SK-N-SH treated with all-trans-retinoic acid at 6 μM for 48 hours (cell line): ENCODE measurements around the gene TBC1D2.

ENCODE experiments used
- ATAC-seq: fragments of 200-7000 bp; cut with Tn5 transposase; 3 replicates; pipeline ENCODE4 v1.9.1; 2020; ENCODE audit warnings: mild to moderate bottlenecking, moderate library complexity
- ARNTL ChIP-seq: fragments of 450-650 bp; formaldehyde crosslinking; IDR thresholded peaks from 2 replicates; pipeline ENCODE4 v1.5.0; 2020; ENCODE audit warnings: low read depth, mild to moderate bottlenecking, moderate library complexity, borderline replicate concordance
- ESRRG ChIP-seq: fragments of 250-450 bp; sonication (Bioruptor Pico); IDR thresholded peaks from 2 replicates; pipeline ENCODE4 v1.6.1; 2021; ENCODE audit warnings: mild to moderate bottlenecking
- GLIS3 ChIP-seq: fragments of 250-450 bp; sonication (Bioruptor Pico); IDR thresholded peaks from 2 replicates; pipeline ENCODE4 v1.5.0; 2020; ENCODE audit warnings: mild to moderate bottlenecking, moderate library complexity
- ISL1 ChIP-seq: fragments of 250-450 bp; sonication (Bioruptor Pico); IDR thresholded peaks from 2 replicates; pipeline ENCODE4 v2.1.2; 2022; ENCODE audit warnings: mild to moderate bottlenecking, moderate library complexity
- OSR1 ChIP-seq: fragments of 250-450 bp; sonication (Bioruptor Pico); IDR thresholded peaks from 2 replicates; pipeline ENCODE4 v1.8.0; 2022; ENCODE audit warnings: moderate library complexity, mild to moderate bottlenecking, inconsistent platforms
- PATZ1 ChIP-seq: fragments of 250-450 bp; sonication (Bioruptor Pico); IDR thresholded peaks from 2 replicates; pipeline ENCODE4 v1.8.0; 2020; ENCODE audit warnings: mild to moderate bottlenecking, moderate library complexity, borderline replicate concordance
- RARB ChIP-seq: fragments of 250-450 bp; sonication (Bioruptor Pico); IDR thresholded peaks from 2 replicates; pipeline ENCODE4 v1.8.0; 2021; ENCODE audit warnings: mild to moderate bottlenecking, moderate library complexity
- SNAI2 ChIP-seq: fragments of 250-450 bp; sonication (Bioruptor Pico); IDR thresholded peaks from 2 replicates; pipeline ENCODE4 v1.5.0; 2020; ENCODE audit warnings: mild to moderate bottlenecking, moderate library complexity
- TCF4 ChIP-seq: fragments of 250-450 bp; sonication (Bioruptor Pico); IDR thresholded peaks from 2 replicates; pipeline ENCODE4 v1.8.0; 2021; ENCODE audit warnings: mild to moderate bottlenecking, moderate library complexity, borderline replicate concordance
- TOX ChIP-seq: fragments of 250-450 bp; sonication (Bioruptor Pico); IDR thresholded peaks from 2 replicates; pipeline ENCODE4 v1.8.0; 2021; ENCODE audit warnings: mild to moderate bottlenecking, moderate library complexity, borderline replicate concordance
- TSHZ2 ChIP-seq: fragments of 250-450 bp; sonication (Bioruptor Pico); IDR thresholded peaks from 2 replicates; pipeline ENCODE4 v1.5.0; 2020; ENCODE audit warnings: mild to moderate bottlenecking, moderate library complexity
- ZC3H10 ChIP-seq: fragments of 250-450 bp; sonication (Bioruptor Pico); IDR thresholded peaks from 2 replicates; pipeline ENCODE4 v1.5.1; 2021; ENCODE audit warnings: mild to moderate bottlenecking, moderate library complexity
- ZFP3 ChIP-seq: fragments of 250-450 bp; sonication (Bioruptor Pico); IDR thresholded peaks from 2 replicates; pipeline ENCODE4 v1.5.0; 2020; ENCODE audit warnings: mild to moderate bottlenecking, moderate library complexity
- ZFP30 ChIP-seq: fragments of 450-650 bp; formaldehyde crosslinking; IDR thresholded peaks from 2 replicates; pipeline ENCODE4 v1.5.0; 2022; ENCODE audit warnings: mild to moderate bottlenecking, moderate library complexity
- ZNF565 ChIP-seq: fragments of 450-650 bp; formaldehyde crosslinking; conservative IDR thresholded peaks from 2 replicates; pipeline ENCODE4 v1.5.0; 2020; ENCODE audit warnings: low read depth, mild to moderate bottlenecking, moderate library complexity
- ZNF70 ChIP-seq: fragments of 450-650 bp; formaldehyde crosslinking; IDR thresholded peaks from 2 replicates; pipeline ENCODE4 v1.5.0; 2020; ENCODE audit warnings: mild to moderate bottlenecking, moderate library complexity
- ZNF8 ChIP-seq: fragments of 450-650 bp; formaldehyde crosslinking; IDR thresholded peaks from 2 replicates; pipeline ENCODE4 v1.5.0; 2020; ENCODE audit warnings: mild to moderate bottlenecking, moderate library complexity
- TF ChIP-seq, protein P1 (sequence below): fragments of 250-450 bp; sonication (Bioruptor Pico); IDR thresholded peaks from 2 replicates; pipeline ENCODE4 v1.5.1; 2020; ENCODE audit warnings: low read depth, mild to moderate bottlenecking, moderate library complexity
- TF ChIP-seq, protein P2 (sequence below): fragments of 250-450 bp; sonication (Bioruptor Pico); IDR thresholded peaks from 2 replicates; pipeline ENCODE4 v1.8.0; 2021; ENCODE audit warnings: low read depth, mild to moderate bottlenecking, moderate library complexity, borderline replicate concordance
- TF ChIP-seq, protein P3 (sequence below): fragments of 250-450 bp; sonication (Bioruptor Pico); IDR thresholded peaks from 2 replicates; pipeline ENCODE4 v1.5.1; 2021; ENCODE audit warnings: mild to moderate bottlenecking, moderate library complexity

TBC1D2 gene

GRCh38 chr9:98234245-98234825 is 21.1 kb downstream of the TBC1D2 start:
- TF ChIP-seq, protein P1, sequence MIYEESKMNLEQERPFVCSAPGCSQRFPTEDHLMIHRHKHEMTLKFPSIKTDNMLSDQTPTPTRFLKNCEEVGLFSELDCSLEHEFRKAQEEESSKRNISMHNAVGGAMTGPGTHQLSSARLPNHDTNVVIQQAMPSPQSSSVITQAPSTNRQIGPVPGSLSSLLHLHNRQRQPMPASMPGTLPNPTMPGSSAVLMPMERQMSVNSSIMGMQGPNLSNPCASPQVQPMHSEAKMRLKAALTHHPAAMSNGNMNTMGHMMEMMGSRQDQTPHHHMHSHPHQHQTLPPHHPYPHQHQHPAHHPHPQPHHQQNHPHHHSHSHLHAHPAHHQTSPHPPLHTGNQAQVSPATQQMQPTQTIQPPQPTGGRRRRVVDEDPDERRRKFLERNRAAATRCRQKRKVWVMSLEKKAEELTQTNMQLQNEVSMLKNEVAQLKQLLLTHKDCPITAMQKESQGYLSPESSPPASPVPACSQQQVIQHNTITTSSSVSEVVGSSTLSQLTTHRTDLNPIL (CRISPR knock-in tag): no peak
- TF ChIP-seq, protein P2, sequence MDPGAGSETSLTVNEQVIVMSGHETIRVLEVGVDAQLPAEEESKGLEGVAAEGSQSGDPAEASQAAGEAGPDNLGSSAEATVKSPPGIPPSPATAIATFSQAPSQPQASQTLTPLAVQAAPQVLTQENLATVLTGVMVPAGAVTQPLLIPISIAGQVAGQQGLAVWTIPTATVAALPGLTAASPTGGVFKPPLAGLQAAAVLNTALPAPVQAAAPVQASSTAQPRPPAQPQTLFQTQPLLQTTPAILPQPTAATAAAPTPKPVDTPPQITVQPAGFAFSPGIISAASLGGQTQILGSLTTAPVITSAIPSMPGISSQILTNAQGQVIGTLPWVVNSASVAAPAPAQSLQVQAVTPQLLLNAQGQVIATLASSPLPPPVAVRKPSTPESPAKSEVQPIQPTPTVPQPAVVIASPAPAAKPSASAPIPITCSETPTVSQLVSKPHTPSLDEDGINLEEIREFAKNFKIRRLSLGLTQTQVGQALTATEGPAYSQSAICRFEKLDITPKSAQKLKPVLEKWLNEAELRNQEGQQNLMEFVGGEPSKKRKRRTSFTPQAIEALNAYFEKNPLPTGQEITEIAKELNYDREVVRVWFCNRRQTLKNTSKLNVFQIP: no peak
- TF ChIP-seq ZC3H10 (no peak), ZNF565 (CRISPR knock-in tag) (no peak), ZNF8 (CRISPR knock-in tag) (no peak)
- no peak for ATAC-seq

DNA sequence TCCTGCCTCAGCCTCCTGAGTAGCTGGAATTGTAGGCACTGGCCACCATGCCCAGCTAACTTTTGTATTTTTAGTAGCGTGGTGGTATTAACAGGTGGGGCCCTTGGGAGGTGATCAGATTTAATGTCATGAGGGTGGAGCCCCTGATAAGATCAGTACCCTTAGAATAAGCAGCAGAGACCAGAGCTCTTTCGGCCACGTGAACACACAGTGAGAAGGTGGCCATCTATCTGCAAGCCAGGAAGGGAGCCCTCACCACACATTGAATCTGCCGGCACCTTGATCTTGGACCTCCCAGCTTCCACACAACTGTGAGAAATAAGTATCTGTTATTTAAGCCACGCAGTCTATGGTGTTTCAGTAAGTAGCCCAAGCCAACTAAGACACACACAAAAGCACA is 22.5 kb downstream of the TBC1D2 start:
- TF ChIP-seq ZC3H10: no peak
- TF ChIP-seq GLIS3 (CRISPR knock-in tag): no peak
- no peak for TF ChIP-seq ZNF70 (CRISPR knock-in tag)
- no peak for TF ChIP-seq RARB (CRISPR knock-in tag)
- TF ChIP-seq TCF4 (CRISPR knock-in tag): no peak
- no peak for TF ChIP-seq ESRRG
- TF ChIP-seq ZFP30 (CRISPR knock-in tag): no peak
- TF ChIP-seq, all 23 proteins: peak for 0
- no peak for ATAC-seq

GRCh38 chr9:98231770-98232478 is 23.5 kb downstream of the TBC1D2 start:
- TF ChIP-seq ISL1 (peak; percentile 38; the same call in 1 of the 2 replicates), PATZ1 (no peak), ZNF565 (CRISPR knock-in tag) (no peak), TSHZ2 (no peak), SNAI2 (CRISPR knock-in tag) (no peak), ZFP3 (no peak), TOX (no peak), RARB (CRISPR knock-in tag) (no peak)
- TF ChIP-seq, all 23 proteins: peak for 1
- ATAC-seq: peak; percentile 99

GRCh38 chr9:98230789-98231188 is 24.7 kb downstream of the TBC1D2 start:
- ATAC-seq: no peak
- TF ChIP-seq ZNF565 (CRISPR knock-in tag): no peak
- no peak for TF ChIP-seq ISL1
- TF ChIP-seq OSR1 (CRISPR knock-in tag): no peak
- TF ChIP-seq PATZ1: no peak
- no peak for TF ChIP-seq ZFP3
- TF ChIP-seq, protein P3, sequence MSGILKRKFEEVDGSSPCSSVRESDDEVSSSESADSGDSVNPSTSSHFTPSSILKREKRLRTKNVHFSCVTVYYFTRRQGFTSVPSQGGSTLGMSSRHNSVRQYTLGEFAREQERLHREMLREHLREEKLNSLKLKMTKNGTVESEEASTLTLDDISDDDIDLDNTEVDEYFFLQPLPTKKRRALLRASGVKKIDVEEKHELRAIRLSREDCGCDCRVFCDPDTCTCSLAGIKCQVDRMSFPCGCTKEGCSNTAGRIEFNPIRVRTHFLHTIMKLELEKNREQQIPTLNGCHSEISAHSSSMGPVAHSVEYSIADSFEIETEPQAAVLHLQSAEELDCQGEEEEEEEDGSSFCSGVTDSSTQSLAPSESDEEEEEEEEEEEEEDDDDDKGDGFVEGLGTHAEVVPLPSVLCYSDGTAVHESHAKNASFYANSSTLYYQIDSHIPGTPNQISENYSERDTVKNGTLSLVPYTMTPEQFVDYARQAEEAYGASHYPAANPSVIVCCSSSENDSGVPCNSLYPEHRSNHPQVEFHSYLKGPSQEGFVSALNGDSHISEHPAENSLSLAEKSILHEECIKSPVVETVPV (CRISPR knock-in tag): no peak
- TF ChIP-seq RARB (CRISPR knock-in tag): no peak
- TF ChIP-seq ARNTL: no peak
